Neural cell (in vitro differentiated cells): ENCODE data around the gene SPTA1. TPM values are rescaled to one million over a fixed set of nuclear protein-coding genes. Genes with fewer than 3 reads are reported as not detected.

Source experiments
- H2AFZ ChIP-seq: fragments of 200-600, 300-800 bp; sonication (generic), shearing (Covaris generic); 2 replicates; pipeline ENCODE4 v1.6.0; 2014; ENCODE audit warnings: low read depth, mild to moderate bottlenecking, antibody characterized with exemption, low read length, moderate library complexity
- H3F3A ChIP-seq: fragments of 200-600 bp; shearing (Covaris generic); 2 replicates; pipeline ENCODE4 v1.6.1; 2016; ENCODE audit warnings: mild to moderate bottlenecking, moderate library complexity, mixed read lengths, antibody characterized with exemption, low read length; ENCODE audit not compliant: insufficient read depth, poor library complexity, severe bottlenecking
- H3K27ac ChIP-seq: fragments of 200-600, 300-800 bp; sonication (generic), shearing (Covaris generic); 2 replicates; pipeline ENCODE4 v1.5.1; 2014; ENCODE audit warnings: mild to moderate bottlenecking, low read length, moderate library complexity
- H3K27me3 ChIP-seq: fragments of 300-800, 200-600 bp; sonication (generic), shearing (Covaris generic); 2 replicates; pipeline ENCODE4 v1.6.0; 2014; ENCODE audit warnings: mild to moderate bottlenecking, low read depth, low read length, moderate library complexity; ENCODE audit not compliant: insufficient read depth
- H3K36me3 ChIP-seq: fragments of 300-800, 200-600 bp; sonication (generic), shearing (Covaris generic); 2 replicates; pipeline ENCODE4 v1.5.1; 2014; ENCODE audit warnings: mild to moderate bottlenecking, antibody characterized with exemption, low read length, moderate library complexity; ENCODE audit not compliant: insufficient read depth
- H3K4me2 ChIP-seq: fragments of 300-800, 200-600 bp; sonication (generic), shearing (Covaris generic); 2 replicates; pipeline ENCODE4 v1.6.0; 2014; ENCODE audit warnings: mild to moderate bottlenecking, low read length
- H3K4me3 ChIP-seq: fragments of 300-800, 200-600 bp; sonication (generic), shearing (Covaris generic); 2 replicates; pipeline ENCODE4 v1.5.1; 2014; ENCODE audit warnings: mild to moderate bottlenecking, low read length, moderate library complexity
- H3K79me2 ChIP-seq: fragments of 200-600 bp; shearing (Covaris generic); replicated peaks from 2 replicates; pipeline ENCODE4 v1.6.0; 2014; ENCODE audit warnings: mild to moderate bottlenecking, low read length, moderate library complexity; ENCODE audit not compliant: insufficient read depth
- H3K9ac ChIP-seq: fragments of 300-800, 200-600 bp; sonication (generic), shearing (Covaris generic); 2 replicates; pipeline ENCODE4 v1.6.1; 2016; ENCODE audit warnings: mild to moderate bottlenecking, low read length, mixed read lengths
- H3K9me2 ChIP-seq: fragments of 200-600 bp; shearing (Covaris generic); 2 replicates; pipeline ENCODE4 v1.6.1; 2016; ENCODE audit warnings: mild to moderate bottlenecking, low read length, mixed read lengths; ENCODE audit not compliant: insufficient read depth
- H3K9me3 ChIP-seq: fragments of 200-600, 300-800 bp; sonication (generic), shearing (Covaris generic); 2 replicates; pipeline ENCODE4 v1.6.1; 2016; ENCODE audit warnings: mild to moderate bottlenecking, mixed run types, low read length, moderate library complexity, mixed read lengths
- H4K20me1 ChIP-seq: fragments of 200-600 bp; shearing (Covaris generic); 2 replicates; pipeline ENCODE4 v1.6.1; 2016; ENCODE audit warnings: mild to moderate bottlenecking, mixed run types; ENCODE audit not compliant: insufficient read depth
- EP300 ChIP-seq: fragments of 450-650 bp; conservative IDR thresholded peaks from 2 replicates; pipeline ENCODE4 v1.6.1; 2014; ENCODE audit warnings: antibody characterized with exemption, mild to moderate bottlenecking, moderate library complexity; ENCODE audit not compliant: poor library complexity, severe bottlenecking
- EZH2 ChIP-seq: fragments of 200-600, 300-800 bp; shearing (Covaris generic), sonication (generic); IDR thresholded peaks from 2 replicates; pipeline ENCODE4 v1.6.1; 2014; ENCODE audit warnings: antibody characterized with exemption, low read length, borderline replicate concordance, mild to moderate bottlenecking; ENCODE audit not compliant: insufficient read depth, poor library complexity, severe bottlenecking
- MXI1 ChIP-seq: fragments of 450-650 bp; conservative IDR thresholded peaks from 2 replicates; pipeline ENCODE4 v1.6.1; 2014; ENCODE audit warnings: antibody characterized with exemption, mild to moderate bottlenecking; ENCODE audit not compliant: poor library complexity, severe bottlenecking
- POLR2AphosphoS5 ChIP-seq: IDR thresholded peaks from 2 replicates; pipeline ENCODE4 v1.6.1; 2012
- RAD21 ChIP-seq: fragments of 450-650 bp; conservative IDR thresholded peaks from 2 replicates; pipeline ENCODE4 v1.6.1; 2014; ENCODE audit warnings: antibody characterized with exemption, mild to moderate bottlenecking, moderate library complexity
- SMC3 ChIP-seq: fragments of 450-650 bp; conservative IDR thresholded peaks from 2 replicates; pipeline ENCODE4 v1.6.1; 2014; ENCODE audit warnings: antibody characterized with exemption, mild to moderate bottlenecking, moderate library complexity; ENCODE audit not compliant: poor library complexity
- TAF1 ChIP-seq: IDR thresholded peaks from 2 replicates; pipeline ENCODE4 v1.6.1; 2012; ENCODE audit warnings: low read depth
- polyA plus RNA-seq: library from polyadenylated mRNA; depleted of rRNA; stranded (reverse); fragments of >200 nt; gene quantifications from 2 replicates; pipeline ENCODE4 v1.2.3, GENCODE V29; 2014

Gene SPTA1
- polyA plus RNA-seq, 1 donor from 2014 or later, result not detected

- H3F3A ChIP-seq, result no peaks in the 10 kb centered on the region
- no peak within 1 kb of the TSS for H2AFZ ChIP-seq
- H4K20me1 ChIP-seq, result no peaks in the 10 kb centered on the region
- no peaks in the 10 kb centered on the region for H3K9me3 ChIP-seq
- no peak for TF ChIP-seq MXI1
- no peak for TF ChIP-seq SMC3
- no peak for TF ChIP-seq EZH2
- no peak for TF ChIP-seq POLR2AphosphoS5
- H3K27me3 ChIP-seq, result no peaks in the 10 kb centered on the region
- H3K36me3 ChIP-seq, result no peaks in the 10 kb centered on the region
- H3K27ac ChIP-seq, result no peak within 1 kb of the TSS
- H3K79me2 ChIP-seq, result no peaks in the 10 kb centered on the region
- no peak within 1 kb of the TSS for H3K9ac ChIP-seq
- H3K4me3 ChIP-seq, result no peak within 1 kb of the TSS
- no peak within 1 kb of the TSS for H3K4me2 ChIP-seq
- H3K9me2 ChIP-seq, result no peaks in the 10 kb centered on the region
Measured at GRCh38 chr1:158579733-158580132, 106.8 kb downstream of the SPTA1 start, which contains the start of gene OR10X1. TSS of gene OR10X1 (minus strand) at chr1:158579899. CDS start at chr1:158579899, 0 bp downstream.

GRCh38 chr1:158577561-158577960 lies 109.0 kb downstream of the SPTA1 start:
- Histone ChIP-seq H3K4me3 (no peak overlapping the region), H3K79me2 (no peaks in the 10 kb centered on the region), H3K27ac (no peak overlapping the region), H3K9me3 (no peaks in the 10 kb centered on the region), H3K36me3 (no peaks in the 10 kb centered on the region), H4K20me1 (no peaks in the 10 kb centered on the region), H2AFZ (no peak overlapping the region), H3F3A (no peaks in the 10 kb centered on the region), H3K9ac (no peak overlapping the region), H3K9me2 (no peaks in the 10 kb centered on the region), H3K4me2 (no peak overlapping the region), H3K27me3 (no peaks in the 10 kb centered on the region)
- no peak for TF ChIP-seq SMC3
- no peak for TF ChIP-seq MXI1

- Histone ChIP-seq H3K9ac (no peak overlapping the region), H3K36me3 (no peaks in the 10 kb centered on the region)
Measured at GRCh38 chr1:158572226-158572625, 114.3 kb downstream of the SPTA1 start.

GRCh38 chr1:158570480-158570879 lies 116.0 kb downstream of the SPTA1 start, which contains the start of gene OR6P1:
TSS of gene OR6P1 (minus strand) at chr1:158570580. CDS start at chr1:158563604, 6,976 bp downstream.
- Histone ChIP-seq H3K4me3 (no peak within 1 kb of the TSS), H2AFZ (no peak within 1 kb of the TSS), H3K79me2 (no peaks in the 10 kb centered on the region), H3K27ac (no peak within 1 kb of the TSS), H3K9me2 (no peaks in the 10 kb centered on the region), H3F3A (no peaks in the 10 kb centered on the region), H3K4me2 (no peak within 1 kb of the TSS), H3K9ac (no peak within 1 kb of the TSS), H3K36me3 (no peaks in the 10 kb centered on the region), H3K27me3 (no peaks in the 10 kb centered on the region), H3K9me3 (no peaks in the 10 kb centered on the region), H4K20me1 (no peaks in the 10 kb centered on the region)
- TF ChIP-seq MXI1, result no peak
- no peak for TF ChIP-seq RAD21
- TF ChIP-seq TAF1, result no peak
- no peak for TF ChIP-seq POLR2AphosphoS5
- no peak for TF ChIP-seq EP300

More at GRCh38 chr1:158572226-158572625, 114.3 kb downstream of the SPTA1 start:
- TF ChIP-seq EP300, result no peak
- H4K20me1 ChIP-seq, result no peaks in the 10 kb centered on the region
- H3K79me2 ChIP-seq, result no peaks in the 10 kb centered on the region
- no peaks in the 10 kb centered on the region for H3K27me3 ChIP-seq
- no peaks in the 10 kb centered on the region for H3F3A ChIP-seq
- H3K9me2 ChIP-seq, result no peaks in the 10 kb centered on the region
- H3K27ac ChIP-seq, result no peak overlapping the region
- H3K4me3 ChIP-seq, result no peak overlapping the region
- no peak overlapping the region for H2AFZ ChIP-seq
- H3K9me3 ChIP-seq, result no peaks in the 10 kb centered on the region
- H3K4me2 ChIP-seq, result no peak overlapping the region
